Measurements from ENCODE around the gene DLG3. TPM values are rescaled to one million over a fixed set of nuclear protein-coding genes. Genes with fewer than 3 reads are reported as not detected.

DLG3 gene
- total and polyA plus RNA-seq, 4 donors: 27.3 to 50.1 (median 44.2) TPM

DNA sequence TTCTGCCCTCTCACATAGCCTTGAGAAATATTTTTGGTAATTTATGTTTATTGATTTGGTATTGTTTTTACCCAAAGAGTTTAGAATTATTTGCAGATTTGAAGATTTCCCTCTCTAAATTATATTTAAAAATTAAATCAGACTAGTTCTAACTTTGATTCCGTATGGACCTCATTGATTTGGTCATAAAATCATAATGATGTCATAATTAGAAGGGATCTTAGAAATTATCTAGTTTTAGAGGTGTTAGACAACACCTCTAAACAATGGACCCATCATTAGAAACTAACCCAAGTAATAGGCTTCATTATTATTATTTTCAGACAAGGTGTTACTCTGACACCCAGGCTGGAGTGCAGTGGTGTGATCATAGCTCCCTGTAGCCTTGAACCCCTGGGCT lies 24.1 kb downstream of the DLG3 start:
- DNase-seq (ENCODE audit: low read depth in 4 of 6, low spot score in 6 of 6): no peak
- Histone ChIP-seq H3K4me3 (ENCODE audit: low read depth, low read length) (no peak overlapping the region), H3K9me3 (ENCODE audit: control insufficient read depth, insufficient read depth, low read length) (no peaks in the 10 kb centered on the region), H3K36me3 (ENCODE audit: control insufficient read depth, insufficient read depth, low read length) (no peaks in the 10 kb centered on the region), H3K4me1 (ENCODE audit: control insufficient read depth, insufficient read depth, low read length) (no peaks in the 10 kb centered on the region), H3K27me3 (ENCODE audit: control insufficient read depth, insufficient read depth, low read length) (no peaks in the 10 kb centered on the region), H3K27ac (ENCODE audit: low read depth, low read length) (no peak overlapping the region)
- WGBS (ENCODE audit: insufficient coverage): no CpG with 5 or more reads among the region's 1 CpG

DNA sequence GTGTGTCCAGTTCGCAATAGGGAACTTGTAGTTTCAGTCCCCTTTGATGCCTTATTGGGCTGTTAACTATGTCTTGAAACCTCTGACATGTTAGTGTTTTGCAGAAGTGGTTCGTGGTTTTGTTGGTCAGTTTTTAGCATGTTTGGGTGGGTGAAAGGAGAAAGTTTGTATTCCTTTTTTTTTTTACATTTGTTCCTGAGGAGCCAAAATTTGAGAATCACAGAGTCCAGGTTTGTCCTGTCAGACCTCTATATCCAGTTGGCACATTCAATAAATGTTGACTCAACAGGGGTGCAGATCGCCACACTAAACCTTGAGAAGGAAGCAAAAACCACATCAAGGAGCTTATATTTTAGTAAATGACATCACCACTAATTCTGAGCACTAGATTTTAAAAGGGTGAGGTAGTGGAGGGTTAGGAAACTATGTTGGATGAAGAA lies 26.2 kb downstream of the DLG3 start:
- H3K4me3 ChIP-seq (ENCODE audit: low read depth, low read length): no peak overlapping the region
- H3K27me3 ChIP-seq (ENCODE audit: control insufficient read depth, insufficient read depth, low read length): no peaks in the 10 kb centered on the region
- H3K4me1 ChIP-seq (ENCODE audit: control insufficient read depth, insufficient read depth, low read length): no peaks in the 10 kb centered on the region
- no peak overlapping the region for H3K27ac ChIP-seq (ENCODE audit: low read depth, low read length)
- no peaks in the 10 kb centered on the region for H3K36me3 ChIP-seq (ENCODE audit: control insufficient read depth, insufficient read depth, low read length)
- H3K9me3 ChIP-seq (ENCODE audit: control insufficient read depth, insufficient read depth, low read length): no peaks in the 10 kb centered on the region
- no peak for DNase-seq (ENCODE audit: low read depth in 4 of 6, low spot score in 6 of 6)
- 72% methylated on average over 2 of the region's 3 CpGs for WGBS (ENCODE audit: insufficient coverage)

DNA sequence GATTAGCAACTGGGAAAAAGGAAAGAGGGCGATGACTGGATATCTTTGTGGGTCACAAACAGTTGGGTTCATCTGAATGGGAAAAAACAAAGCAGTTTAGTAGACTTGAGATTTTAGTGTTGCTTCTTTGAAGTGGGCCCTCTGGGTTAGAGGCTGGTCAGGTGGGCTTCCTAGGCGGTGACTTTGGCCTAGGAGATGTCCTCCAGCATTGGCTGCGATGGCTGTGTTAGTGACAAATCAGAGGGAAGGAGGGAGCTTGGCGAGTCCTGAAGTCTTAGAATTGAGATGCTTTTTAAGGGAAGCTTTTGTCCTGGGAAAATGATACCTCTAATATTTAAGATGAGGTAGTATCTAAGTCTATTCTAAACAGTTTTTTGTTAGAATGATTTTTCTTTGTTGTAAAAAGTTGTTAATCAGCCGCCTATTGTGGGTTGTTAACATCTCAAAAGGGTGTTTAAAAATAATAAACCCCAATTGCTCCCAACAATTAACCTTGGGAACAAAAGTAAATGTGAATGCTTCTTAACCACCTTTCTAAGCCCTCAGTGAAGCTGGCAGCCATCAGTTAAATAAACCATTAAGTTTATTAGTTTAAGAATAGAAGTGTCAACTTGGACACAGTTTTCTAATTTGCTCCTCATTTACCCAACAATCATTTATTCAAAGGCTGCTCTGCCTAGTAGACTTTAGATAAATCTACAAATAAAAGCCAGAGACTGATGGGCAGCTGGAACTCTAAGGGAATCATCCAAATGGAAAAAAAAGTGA lies 31.7 kb downstream of the DLG3 start:
- Histone ChIP-seq H3K36me3 (ENCODE audit: control insufficient read depth, insufficient read depth, low read length) (no peaks in the 10 kb centered on the region), H3K4me3 (ENCODE audit: low read depth, low read length) (no peak overlapping the region), H3K4me1 (ENCODE audit: control insufficient read depth, insufficient read depth, low read length) (peaks cover 4% of the 10 kb centered on the region), H3K27me3 (ENCODE audit: control insufficient read depth, insufficient read depth, low read length) (no peaks in the 10 kb centered on the region), H3K27ac (ENCODE audit: low read depth, low read length) (no peak overlapping the region), H3K9me3 (ENCODE audit: control insufficient read depth, insufficient read depth, low read length) (no peaks in the 10 kb centered on the region)
- no peak for DNase-seq (ENCODE audit: low read depth in 4 of 6, low spot score in 6 of 6)
- WGBS (ENCODE audit: insufficient coverage): 65% methylated on average over 3 of the region's 5 CpGs

DNA sequence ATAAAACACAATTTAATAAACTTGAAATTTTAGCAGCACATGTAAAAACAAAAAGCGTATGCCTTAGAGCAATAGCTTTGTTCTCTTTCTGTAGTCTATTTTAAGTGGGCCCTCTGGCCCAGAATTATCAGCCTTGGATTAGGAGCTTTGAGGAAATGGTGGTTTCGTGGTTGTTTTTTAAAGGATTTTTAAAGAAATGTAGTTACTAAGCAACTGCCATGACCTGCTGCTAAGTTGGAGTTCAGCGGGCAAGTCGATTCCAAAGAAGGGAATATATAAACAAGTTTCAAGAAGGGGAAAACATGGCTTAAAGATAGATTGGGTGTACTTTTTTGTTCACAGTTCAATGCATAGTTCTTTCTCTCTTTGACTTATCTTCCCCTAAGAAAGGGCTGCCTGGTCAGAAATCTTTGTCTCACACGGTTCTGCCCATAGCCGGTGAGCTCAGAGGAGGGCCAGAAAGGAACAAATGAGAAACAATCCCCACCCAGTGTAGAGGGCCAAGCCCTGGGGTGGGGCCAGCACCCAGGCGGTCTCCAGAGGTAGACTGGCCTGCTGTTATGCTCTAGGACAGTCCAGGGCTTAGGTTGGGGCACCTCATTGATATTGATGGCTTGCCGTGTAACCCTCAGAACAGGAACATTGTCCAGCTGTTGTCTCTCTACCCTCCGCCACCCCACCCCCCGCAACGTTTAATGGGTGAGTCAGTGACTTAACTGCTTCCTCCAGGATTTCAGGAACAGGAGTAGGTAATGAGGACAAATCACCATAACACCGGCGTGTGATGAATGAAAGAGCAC lies 32.5 kb downstream of the DLG3 start:
- Histone ChIP-seq H3K4me1 (ENCODE audit: control insufficient read depth, insufficient read depth, low read length) (peaks cover 4% of the 10 kb centered on the region), H3K27ac (ENCODE audit: low read depth, low read length) (no peak overlapping the region), H3K4me3 (ENCODE audit: low read depth, low read length) (no peak overlapping the region), H3K27me3 (ENCODE audit: control insufficient read depth, insufficient read depth, low read length) (no peaks in the 10 kb centered on the region), H3K36me3 (ENCODE audit: control insufficient read depth, insufficient read depth, low read length) (no peaks in the 10 kb centered on the region), H3K9me3 (ENCODE audit: control insufficient read depth, insufficient read depth, low read length) (no peaks in the 10 kb centered on the region)
- peak in 1 of 6 donors; percentile 9 for DNase-seq (ENCODE audit: low read depth in 4 of 6, low spot score in 6 of 6)
- 41% methylated on average over 5 of the region's 13 CpGs for WGBS (ENCODE audit: insufficient coverage)

DNA sequence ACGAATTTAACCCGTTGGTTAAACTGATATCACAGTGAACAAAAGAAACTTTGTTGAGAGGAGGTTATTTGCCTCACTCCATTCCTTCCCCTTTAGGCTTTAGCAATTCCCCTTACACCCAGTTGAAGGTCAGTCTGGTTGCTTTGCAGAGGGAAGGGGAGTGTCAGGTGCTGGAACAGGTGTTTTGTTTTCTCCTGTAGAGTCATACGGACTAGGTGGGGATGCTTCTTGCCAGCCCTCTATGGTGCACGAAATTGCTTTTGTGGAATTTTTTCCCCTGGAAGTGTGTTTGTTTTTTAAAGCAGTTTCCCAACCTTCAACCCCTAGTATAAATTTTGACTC lies 33.1 kb downstream of the DLG3 start:
- no peak overlapping the region for H3K27ac ChIP-seq (ENCODE audit: low read depth, low read length)
- H3K4me1 ChIP-seq (ENCODE audit: control insufficient read depth, insufficient read depth, low read length): peaks cover 4% of the 10 kb centered on the region
- WGBS (ENCODE audit: insufficient coverage): no CpG with 5 or more reads among the region's 4 CpGs
- DNase-seq (ENCODE audit: low read depth in 4 of 6, low spot score in 6 of 6): no peak
- H3K27me3 ChIP-seq (ENCODE audit: control insufficient read depth, insufficient read depth, low read length): no peaks in the 10 kb centered on the region
- no peaks in the 10 kb centered on the region for H3K36me3 ChIP-seq (ENCODE audit: control insufficient read depth, insufficient read depth, low read length)
- H3K9me3 ChIP-seq (ENCODE audit: control insufficient read depth, insufficient read depth, low read length): no peaks in the 10 kb centered on the region
- H3K4me3 ChIP-seq (ENCODE audit: low read depth, low read length): no peak overlapping the region

DNA sequence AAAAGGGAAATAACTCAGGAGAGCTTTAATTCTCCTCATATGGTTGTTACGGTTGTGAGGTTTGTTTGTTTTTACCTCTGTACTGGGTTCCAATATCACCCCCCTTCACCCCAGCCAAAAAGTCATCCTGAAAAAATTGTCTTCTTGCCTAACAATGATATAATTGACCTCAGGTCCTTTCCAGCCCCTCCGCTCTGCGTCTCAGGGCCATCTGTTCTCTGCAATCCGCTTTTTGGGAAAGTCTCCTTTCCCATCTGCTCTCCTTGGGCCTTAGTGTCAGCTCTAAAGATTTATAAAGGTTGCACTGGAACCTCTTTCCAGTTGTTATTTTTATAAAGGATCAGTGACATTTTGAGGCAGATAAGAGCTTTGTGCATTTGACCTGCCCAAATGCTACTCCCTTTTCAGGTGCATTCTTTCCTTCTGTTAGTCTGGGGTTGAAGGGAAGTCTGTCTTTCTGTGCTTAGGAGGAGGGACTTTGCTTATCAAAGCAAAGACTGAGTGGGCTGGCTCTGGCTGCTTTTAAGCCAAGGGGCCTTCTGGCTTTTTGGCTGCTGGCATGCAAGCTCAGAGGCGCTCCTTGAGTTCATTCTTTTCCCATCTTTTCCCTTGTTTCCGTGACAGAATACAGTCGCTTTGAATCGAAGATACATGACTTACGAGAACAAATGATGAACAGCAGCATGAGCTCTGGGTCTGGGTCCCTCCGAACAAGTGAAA lies 34.1 kb downstream of the DLG3 start:
- Histone ChIP-seq H3K27me3 (ENCODE audit: control insufficient read depth, insufficient read depth, low read length) (no peaks in the 10 kb centered on the region), H3K9me3 (ENCODE audit: control insufficient read depth, insufficient read depth, low read length) (no peaks in the 10 kb centered on the region), H3K27ac (ENCODE audit: low read depth, low read length) (no peak overlapping the region), H3K36me3 (ENCODE audit: control insufficient read depth, insufficient read depth, low read length) (no peaks in the 10 kb centered on the region), H3K4me3 (ENCODE audit: low read depth, low read length) (no peak overlapping the region), H3K4me1 (ENCODE audit: control insufficient read depth, insufficient read depth, low read length) (peaks cover 4% of the 10 kb centered on the region)
- WGBS (ENCODE audit: insufficient coverage): 52% methylated on average over 9 of the region's 10 CpGs
- peak in 1 of 6 donors; percentile 28 for DNase-seq (ENCODE audit: low read depth in 4 of 6, low spot score in 6 of 6)

DNA sequence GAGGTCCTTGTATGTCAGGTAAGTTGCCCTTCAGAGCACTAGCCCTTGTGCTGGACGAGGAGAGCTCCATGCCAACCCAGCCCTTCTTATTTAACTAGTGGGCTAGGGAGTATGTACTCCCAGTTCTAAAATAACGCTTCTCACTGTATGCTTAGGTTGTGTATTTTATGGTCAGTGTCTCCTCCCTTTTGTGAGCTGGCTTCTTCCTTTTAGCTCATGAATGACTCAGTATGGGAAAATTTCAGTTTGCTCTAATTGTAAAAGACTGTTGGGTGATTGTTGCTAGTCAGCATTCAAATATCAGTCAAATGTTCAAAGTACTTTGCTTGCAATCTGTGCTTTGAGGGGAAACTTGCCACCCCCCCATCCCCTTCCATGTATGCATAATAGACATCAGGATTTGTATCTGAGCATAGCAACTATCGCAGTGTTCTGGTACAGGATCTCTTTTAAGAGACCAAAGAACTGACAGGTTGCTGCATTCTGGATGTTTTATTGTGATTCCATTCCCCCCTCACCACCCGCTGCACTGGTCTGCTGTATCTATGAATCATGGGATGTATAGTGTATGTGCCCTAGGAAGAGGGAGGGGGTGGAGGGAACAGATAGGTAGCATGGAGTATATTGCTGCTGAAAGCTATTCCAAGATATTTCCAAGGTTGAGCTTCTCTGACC lies 34.7 kb downstream of the DLG3 start:
- H3K4me3 ChIP-seq (ENCODE audit: low read depth, low read length): no peak overlapping the region
- H3K27me3 ChIP-seq (ENCODE audit: control insufficient read depth, insufficient read depth, low read length): no peaks in the 10 kb centered on the region
- H3K4me1 ChIP-seq (ENCODE audit: control insufficient read depth, insufficient read depth, low read length): peaks cover 4% of the 10 kb centered on the region
- DNase-seq (ENCODE audit: low read depth in 4 of 6, low spot score in 6 of 6): no peak
- H3K27ac ChIP-seq (ENCODE audit: low read depth, low read length): no peak overlapping the region
- H3K36me3 ChIP-seq (ENCODE audit: control insufficient read depth, insufficient read depth, low read length): no peaks in the 10 kb centered on the region
- WGBS (ENCODE audit: insufficient coverage): no CpG with 5 or more reads among the region's 4 CpGs
- no peaks in the 10 kb centered on the region for H3K9me3 ChIP-seq (ENCODE audit: control insufficient read depth, insufficient read depth, low read length)

DNA sequence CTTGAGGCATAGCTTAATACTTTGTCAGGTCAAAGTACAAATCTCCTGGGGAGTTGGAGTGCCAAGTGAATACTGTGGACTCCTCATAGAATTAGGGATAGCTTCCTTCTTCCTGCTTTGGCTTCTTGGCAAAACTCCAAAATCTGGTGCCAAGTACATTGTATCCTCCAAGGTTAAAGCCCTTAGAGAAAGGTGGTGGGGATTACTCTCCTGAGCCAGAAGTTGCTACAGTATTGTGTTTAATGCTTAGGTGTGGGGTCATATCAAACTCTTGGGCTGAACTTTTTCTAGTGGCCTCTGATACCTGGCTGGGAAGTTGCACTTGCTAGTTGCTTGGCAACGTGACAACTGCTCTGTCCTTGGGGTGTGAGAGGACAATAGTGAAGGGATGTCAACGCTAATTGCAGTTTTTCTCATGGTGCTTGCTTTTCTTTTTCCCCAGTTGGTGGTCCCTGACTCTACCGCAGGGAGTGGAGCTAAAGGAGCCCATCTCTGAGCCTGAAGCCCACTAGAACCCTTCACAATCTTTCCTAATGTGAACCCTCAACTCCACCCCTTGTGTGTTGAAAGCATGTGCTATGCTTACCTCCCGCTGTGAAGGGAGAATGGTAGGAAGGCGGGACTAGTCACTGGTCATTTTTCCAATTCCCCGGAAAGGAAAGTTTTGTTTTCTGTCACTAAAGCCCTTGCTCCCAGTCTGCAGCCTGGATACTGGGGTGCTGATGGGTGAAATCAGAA lies 35.5 kb downstream of the DLG3 start:
- Histone ChIP-seq H3K27me3 (ENCODE audit: control insufficient read depth, insufficient read depth, low read length) (no peaks in the 10 kb centered on the region), H3K36me3 (ENCODE audit: control insufficient read depth, insufficient read depth, low read length) (no peaks in the 10 kb centered on the region), H3K9me3 (ENCODE audit: control insufficient read depth, insufficient read depth, low read length) (no peaks in the 10 kb centered on the region), H3K27ac (ENCODE audit: low read depth, low read length) (no peak overlapping the region), H3K4me3 (ENCODE audit: low read depth, low read length) (no peak overlapping the region), H3K4me1 (ENCODE audit: control insufficient read depth, insufficient read depth, low read length) (peaks cover 4% of the 10 kb centered on the region)
- DNase-seq (ENCODE audit: low read depth in 4 of 6, low spot score in 6 of 6): no peak
- WGBS (ENCODE audit: insufficient coverage): 33% methylated on average over 2 of the region's 6 CpGs

DNA sequence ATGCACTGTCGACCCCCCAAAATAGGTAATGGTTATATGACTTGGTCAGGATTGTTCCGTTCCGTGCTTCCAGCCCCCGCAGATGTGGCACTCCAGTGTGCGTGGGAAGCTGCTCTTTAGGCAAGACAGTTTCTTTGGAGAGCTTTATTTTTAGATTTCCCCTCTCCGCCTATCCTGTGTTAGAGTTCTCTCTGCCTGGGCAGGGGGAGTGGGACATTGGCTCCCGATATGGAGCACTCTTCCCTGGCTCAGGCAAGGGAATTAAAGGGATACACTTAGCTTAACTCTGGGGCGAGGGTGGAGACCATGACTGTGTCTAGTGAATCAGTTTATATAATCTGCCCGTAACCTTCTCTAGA lies 36.0 kb downstream of the DLG3 start:
- DNase-seq (ENCODE audit: low read depth in 4 of 6, low spot score in 6 of 6): no peak
- Histone ChIP-seq H3K4me1 (ENCODE audit: control insufficient read depth, insufficient read depth, low read length) (peaks cover 4% of the 10 kb centered on the region), H3K27ac (ENCODE audit: low read depth, low read length) (no peak overlapping the region)

More for the DNA sequence above, 36.0 kb downstream of the DLG3 start:
- no peaks in the 10 kb centered on the region for H3K9me3 ChIP-seq (ENCODE audit: control insufficient read depth, insufficient read depth, low read length)
- 75% methylated on average over 6 of the region's 9 CpGs for WGBS (ENCODE audit: insufficient coverage)
- H3K27me3 ChIP-seq (ENCODE audit: control insufficient read depth, insufficient read depth, low read length): no peaks in the 10 kb centered on the region
- no peak overlapping the region for H3K4me3 ChIP-seq (ENCODE audit: low read depth, low read length)
- H3K36me3 ChIP-seq (ENCODE audit: control insufficient read depth, insufficient read depth, low read length): no peaks in the 10 kb centered on the region

All from spinal cord (tissue), 10 donors.